Neural cell (in vitro differentiated cells): ENCODE data around the gene ZNF594. TPM values are rescaled to one million over a fixed set of nuclear protein-coding genes. Genes with fewer than 3 reads are reported as not detected.
"Not testable (repeated sequence)": the region's sequence is repeated elsewhere in the genome, so short reads cannot be mapped to it uniquely, and the experiment has no call there.

Experiments used
- H2AFZ ChIP-seq: fragments of 200-600, 300-800 bp; sonication (generic), shearing (Covaris generic); 2 replicates; pipeline ENCODE4 v1.6.0; 2014; ENCODE audit warnings: low read depth, mild to moderate bottlenecking, antibody characterized with exemption, low read length, moderate library complexity
- H3F3A ChIP-seq: fragments of 200-600 bp; shearing (Covaris generic); 2 replicates; pipeline ENCODE4 v1.6.1; 2016; ENCODE audit warnings: mild to moderate bottlenecking, moderate library complexity, mixed read lengths, antibody characterized with exemption, low read length; ENCODE audit not compliant: insufficient read depth, poor library complexity, severe bottlenecking
- H3K27ac ChIP-seq: fragments of 200-600, 300-800 bp; sonication (generic), shearing (Covaris generic); 2 replicates; pipeline ENCODE4 v1.5.1; 2014; ENCODE audit warnings: mild to moderate bottlenecking, low read length, moderate library complexity
- H3K27me3 ChIP-seq: fragments of 300-800, 200-600 bp; sonication (generic), shearing (Covaris generic); 2 replicates; pipeline ENCODE4 v1.6.0; 2014; ENCODE audit warnings: mild to moderate bottlenecking, low read depth, low read length, moderate library complexity; ENCODE audit not compliant: insufficient read depth
- H3K36me3 ChIP-seq: fragments of 300-800, 200-600 bp; sonication (generic), shearing (Covaris generic); 2 replicates; pipeline ENCODE4 v1.5.1; 2014; ENCODE audit warnings: mild to moderate bottlenecking, antibody characterized with exemption, low read length, moderate library complexity; ENCODE audit not compliant: insufficient read depth
- H3K4me2 ChIP-seq: fragments of 300-800, 200-600 bp; sonication (generic), shearing (Covaris generic); 2 replicates; pipeline ENCODE4 v1.6.0; 2014; ENCODE audit warnings: mild to moderate bottlenecking, low read length
- H3K4me3 ChIP-seq: fragments of 300-800, 200-600 bp; sonication (generic), shearing (Covaris generic); 2 replicates; pipeline ENCODE4 v1.5.1; 2014; ENCODE audit warnings: mild to moderate bottlenecking, low read length, moderate library complexity
- H3K79me2 ChIP-seq: fragments of 200-600 bp; shearing (Covaris generic); replicated peaks from 2 replicates; pipeline ENCODE4 v1.6.0; 2014; ENCODE audit warnings: mild to moderate bottlenecking, low read length, moderate library complexity; ENCODE audit not compliant: insufficient read depth
- H3K9ac ChIP-seq: fragments of 300-800, 200-600 bp; sonication (generic), shearing (Covaris generic); 2 replicates; pipeline ENCODE4 v1.6.1; 2016; ENCODE audit warnings: mild to moderate bottlenecking, low read length, mixed read lengths
- H3K9me2 ChIP-seq: fragments of 200-600 bp; shearing (Covaris generic); 2 replicates; pipeline ENCODE4 v1.6.1; 2016; ENCODE audit warnings: mild to moderate bottlenecking, low read length, mixed read lengths; ENCODE audit not compliant: insufficient read depth
- H3K9me3 ChIP-seq: fragments of 200-600, 300-800 bp; sonication (generic), shearing (Covaris generic); 2 replicates; pipeline ENCODE4 v1.6.1; 2016; ENCODE audit warnings: mild to moderate bottlenecking, mixed run types, low read length, moderate library complexity, mixed read lengths
- H4K20me1 ChIP-seq: fragments of 200-600 bp; shearing (Covaris generic); 2 replicates; pipeline ENCODE4 v1.6.1; 2016; ENCODE audit warnings: mild to moderate bottlenecking, mixed run types; ENCODE audit not compliant: insufficient read depth
- EP300 ChIP-seq: fragments of 450-650 bp; conservative IDR thresholded peaks from 2 replicates; pipeline ENCODE4 v1.6.1; 2014; ENCODE audit warnings: antibody characterized with exemption, mild to moderate bottlenecking, moderate library complexity; ENCODE audit not compliant: poor library complexity, severe bottlenecking
- EZH2 ChIP-seq: fragments of 200-600, 300-800 bp; shearing (Covaris generic), sonication (generic); IDR thresholded peaks from 2 replicates; pipeline ENCODE4 v1.6.1; 2014; ENCODE audit warnings: antibody characterized with exemption, low read length, borderline replicate concordance, mild to moderate bottlenecking; ENCODE audit not compliant: insufficient read depth, poor library complexity, severe bottlenecking
- MXI1 ChIP-seq: fragments of 450-650 bp; conservative IDR thresholded peaks from 2 replicates; pipeline ENCODE4 v1.6.1; 2014; ENCODE audit warnings: antibody characterized with exemption, mild to moderate bottlenecking; ENCODE audit not compliant: poor library complexity, severe bottlenecking
- POLR2AphosphoS5 ChIP-seq: IDR thresholded peaks from 2 replicates; pipeline ENCODE4 v1.6.1; 2012
- RAD21 ChIP-seq: fragments of 450-650 bp; conservative IDR thresholded peaks from 2 replicates; pipeline ENCODE4 v1.6.1; 2014; ENCODE audit warnings: antibody characterized with exemption, mild to moderate bottlenecking, moderate library complexity
- REST ChIP-seq: IDR thresholded peaks from 2 replicates; pipeline ENCODE4 v1.6.1; 2012; ENCODE audit warnings: borderline replicate concordance
- SMC3 ChIP-seq: fragments of 450-650 bp; conservative IDR thresholded peaks from 2 replicates; pipeline ENCODE4 v1.6.1; 2014; ENCODE audit warnings: antibody characterized with exemption, mild to moderate bottlenecking, moderate library complexity; ENCODE audit not compliant: poor library complexity
- TAF1 ChIP-seq: IDR thresholded peaks from 2 replicates; pipeline ENCODE4 v1.6.1; 2012; ENCODE audit warnings: low read depth
- polyA plus RNA-seq: library from polyadenylated mRNA; depleted of rRNA; stranded (reverse); fragments of >200 nt; gene quantifications from 2 replicates; pipeline ENCODE4 v1.2.3, GENCODE V29; 2014
- TF ChIP-seq, protein P1 (sequence below): fragments of 450-650 bp; IDR thresholded peaks from 2 replicates; pipeline ENCODE4 v1.5.1; 2014; ENCODE audit warnings: antibody characterized with exemption, mild to moderate bottlenecking, moderate library complexity; ENCODE audit not compliant: poor library complexity, severe bottlenecking

ZNF594 gene
- polyA plus RNA-seq, 1 donor from 2014 or later: 28.2 TPM

GRCh38 chr17:5137511-5138197, 54.0 kb downstream of the ZNF594 start:
- H3K4me3 ChIP-seq, H3K9ac ChIP-seq: not testable (repeated sequence)

GRCh38 chr17:5136580-5137412, 54.9 kb downstream of the ZNF594 start:
- not testable (repeated sequence) for H3K4me3 ChIP-seq, H3K9ac ChIP-seq, H3K79me2 ChIP-seq, H4K20me1 ChIP-seq, H3K27me3 ChIP-seq, H3K4me2 ChIP-seq, H3K9me2 ChIP-seq, H3K27ac ChIP-seq, H2AFZ ChIP-seq, H3K9me3 ChIP-seq, H3F3A ChIP-seq, H3K36me3 ChIP-seq

More at GRCh38 chr17:5137511-5138197, 54.0 kb downstream of the ZNF594 start:
- not testable (repeated sequence) for H4K20me1 ChIP-seq, H3K27me3 ChIP-seq, H3K4me2 ChIP-seq, H3K27ac ChIP-seq, H3K79me2 ChIP-seq, H3K36me3 ChIP-seq, H3K9me2 ChIP-seq, H3K9me3 ChIP-seq, H2AFZ ChIP-seq, H3F3A ChIP-seq

DNA sequence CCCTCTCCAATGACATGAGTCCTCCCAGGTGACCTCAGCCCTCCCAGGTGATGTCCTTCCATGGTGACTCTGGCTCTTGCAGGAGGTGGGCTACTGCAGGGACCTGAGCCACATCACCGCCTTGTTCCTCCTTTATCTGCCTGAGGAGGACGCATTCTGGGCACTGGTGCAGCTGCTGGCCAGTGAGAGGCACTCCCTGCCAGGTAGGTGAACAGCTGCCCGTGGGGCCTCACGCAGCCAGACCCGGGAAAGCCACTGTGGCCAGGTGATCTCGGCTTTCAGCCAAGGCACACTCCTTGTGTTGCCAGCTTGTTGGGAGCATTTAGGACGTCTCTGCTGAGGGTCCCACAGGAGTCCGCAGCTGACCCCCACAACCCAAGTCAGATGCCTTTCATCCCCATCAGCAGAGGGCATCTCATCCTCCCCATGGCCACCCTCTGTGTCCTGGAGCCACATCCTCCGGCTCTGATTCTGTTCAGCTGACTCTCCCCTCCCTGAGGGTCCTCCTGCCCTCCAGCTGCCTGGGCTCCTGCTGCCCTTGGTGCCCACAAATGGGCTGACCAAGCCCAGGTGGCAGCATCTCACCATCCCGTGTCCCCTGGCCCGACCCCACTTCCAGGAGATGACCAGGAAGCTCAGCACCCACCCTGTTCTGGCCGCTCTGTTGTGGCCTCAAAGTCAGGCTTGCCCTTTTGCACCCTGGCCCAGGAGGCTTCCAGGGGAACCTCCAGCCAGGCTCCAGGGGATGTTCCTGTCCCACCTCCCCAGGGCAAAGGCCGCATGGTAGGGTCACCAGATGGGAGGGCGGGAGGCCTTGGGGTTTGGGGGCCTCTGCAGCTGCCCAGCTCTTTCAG, 55.7 kb downstream of the ZNF594 start:
- H3F3A ChIP-seq: no peaks in the 10 kb centered on the region
- H3K9ac ChIP-seq: no peak overlapping the region
- H3K4me3 ChIP-seq: no peak overlapping the region
- H3K27me3 ChIP-seq: no peaks in the 10 kb centered on the region
- H2AFZ ChIP-seq: no peak overlapping the region
- H3K27ac ChIP-seq: no peak overlapping the region
- H4K20me1 ChIP-seq: no peaks in the 10 kb centered on the region
- H3K4me2 ChIP-seq: no peak overlapping the region
- H3K9me3 ChIP-seq: no peaks in the 10 kb centered on the region
- TF ChIP-seq, protein P1, sequence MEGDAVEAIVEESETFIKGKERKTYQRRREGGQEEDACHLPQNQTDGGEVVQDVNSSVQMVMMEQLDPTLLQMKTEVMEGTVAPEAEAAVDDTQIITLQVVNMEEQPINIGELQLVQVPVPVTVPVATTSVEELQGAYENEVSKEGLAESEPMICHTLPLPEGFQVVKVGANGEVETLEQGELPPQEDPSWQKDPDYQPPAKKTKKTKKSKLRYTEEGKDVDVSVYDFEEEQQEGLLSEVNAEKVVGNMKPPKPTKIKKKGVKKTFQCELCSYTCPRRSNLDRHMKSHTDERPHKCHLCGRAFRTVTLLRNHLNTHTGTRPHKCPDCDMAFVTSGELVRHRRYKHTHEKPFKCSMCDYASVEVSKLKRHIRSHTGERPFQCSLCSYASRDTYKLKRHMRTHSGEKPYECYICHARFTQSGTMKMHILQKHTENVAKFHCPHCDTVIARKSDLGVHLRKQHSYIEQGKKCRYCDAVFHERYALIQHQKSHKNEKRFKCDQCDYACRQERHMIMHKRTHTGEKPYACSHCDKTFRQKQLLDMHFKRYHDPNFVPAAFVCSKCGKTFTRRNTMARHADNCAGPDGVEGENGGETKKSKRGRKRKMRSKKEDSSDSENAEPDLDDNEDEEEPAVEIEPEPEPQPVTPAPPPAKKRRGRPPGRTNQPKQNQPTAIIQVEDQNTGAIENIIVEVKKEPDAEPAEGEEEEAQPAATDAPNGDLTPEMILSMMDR: no peak
- no peak for TF ChIP-seq POLR2AphosphoS5
- TF ChIP-seq SMC3: no peak
- no peak for TF ChIP-seq REST
- no peak for TF ChIP-seq EZH2
- TF ChIP-seq MXI1: no peak
- TF ChIP-seq TAF1: no peak
- TF ChIP-seq EP300: no peak
- no peak for TF ChIP-seq RAD21
- no peaks in the 10 kb centered on the region for H3K36me3 ChIP-seq
- H3K79me2 ChIP-seq: no peaks in the 10 kb centered on the region
- H3K9me2 ChIP-seq: no peaks in the 10 kb centered on the region

DNA sequence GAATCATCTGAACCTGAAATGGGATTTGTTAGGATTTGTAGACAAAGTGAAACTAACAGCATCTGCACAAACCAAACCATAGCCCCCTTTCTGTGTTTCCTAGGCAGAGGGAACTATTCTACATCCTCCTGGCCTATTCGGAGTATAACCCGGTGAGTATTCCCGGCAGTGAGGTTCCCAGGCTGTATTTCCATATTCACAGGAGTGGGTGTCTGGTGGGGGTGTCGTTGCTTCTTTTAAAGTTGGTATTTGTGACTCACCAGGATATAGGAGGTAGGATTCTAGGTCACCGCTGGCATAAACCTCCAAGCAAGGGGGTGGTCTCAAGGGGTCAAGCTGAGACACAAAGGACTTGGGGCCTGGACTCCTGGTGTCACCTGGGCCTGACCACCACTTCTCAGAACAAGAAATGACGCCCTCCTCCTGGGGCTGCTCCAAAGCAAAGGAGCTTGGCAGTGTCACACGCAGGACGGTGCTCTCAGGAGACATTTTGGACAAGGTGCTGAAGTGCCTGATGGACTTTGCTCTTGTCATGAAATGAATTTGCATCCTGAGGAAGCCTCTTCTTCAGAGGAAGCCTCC, 56.4 kb downstream of the ZNF594 start:
- not testable (repeated sequence) for H3K79me2 ChIP-seq, H3K36me3 ChIP-seq, H3K9ac ChIP-seq, H2AFZ ChIP-seq, H3K9me2 ChIP-seq, H3F3A ChIP-seq, H3K27ac ChIP-seq, H3K27me3 ChIP-seq, H3K4me2 ChIP-seq, H4K20me1 ChIP-seq, H3K4me3 ChIP-seq, H3K9me3 ChIP-seq
